K562 (cell line): ENCODE data around the gene EMC10.

Experiments
- CTCF ChIP-seq, 3 experiments: IDR thresholded peaks in 2 of 3; conservative IDR thresholded peaks in 1 of 3; 2 replicates each; pipeline ENCODE4 v1.5.1; 2011 to 2012; ENCODE audit warnings: low read length in 3 of 3, mild to moderate bottlenecking in 3 of 3, control low read depth in 2 of 3, improper control_type of control experiment in 1 of 3, inconsistent platforms in 1 of 3, low read depth in 1 of 3, mixed read lengths in 1 of 3, moderate library complexity in 1 of 3; ENCODE audit not compliant: insufficient read depth in 2 of 3
- FOXM1 ChIP-seq, 2 experiments: fragments of 450-650 bp in 1 of 2; sonication (generic) in 1 of 2; formaldehyde crosslinking in 1 of 2; IDR thresholded peaks; 2 replicates each; pipeline versions ENCODE4 v1.6.1 to v1.9.0; 2017 to 2022; ENCODE audit warnings: low read depth in 2 of 2, mild to moderate bottlenecking in 2 of 2, missing genetic modification reagents in 1 of 2, moderate library complexity in 1 of 2
- MAZ ChIP-seq, 2 experiments: fragments of 450-650 bp in 1 of 2; sonication (generic) in 1 of 2; formaldehyde crosslinking; IDR thresholded peaks in 1 of 2; conservative IDR thresholded peaks in 1 of 2; 2 replicates each; pipeline versions ENCODE4 v1.4.0 to v1.5.0; 2020; ENCODE audit warnings: mild to moderate bottlenecking in 1 of 2, missing genetic modification reagents in 1 of 2
- POLR2AphosphoS5 ChIP-seq: IDR thresholded peaks from 2 replicates; pipeline ENCODE4 v1.6.1; 2011; ENCODE audit warnings: mild to moderate bottlenecking, low read depth, low read length, moderate library complexity; ENCODE audit not compliant: control insufficient read depth, insufficient read depth
- RCOR1 ChIP-seq, 2 experiments: IDR thresholded peaks; 2 replicates each; pipeline ENCODE4 v1.6.1; 2012; ENCODE audit warnings: low read depth in 2 of 2, low read length in 2 of 2, borderline replicate concordance in 1 of 2, improper control_type of control experiment in 1 of 2
- SIN3B ChIP-seq: fragments of 450-650 bp; IDR thresholded peaks from 2 replicates; pipeline ENCODE4 v1.6.1; 2017; ENCODE audit warnings: low read depth, mild to moderate bottlenecking, moderate library complexity
- ZNF589 ChIP-seq: fragments of 200-800 bp; sonication (Bioruptor generic); IDR thresholded peaks from 2 replicates; pipeline ENCODE4 v1.6.1; 2016; ENCODE audit warnings: low read depth, missing genetic modification characterization, missing compliant biosample characterization
- ZNF76 ChIP-seq: fragments of 250-450 bp; sonication (Bioruptor Pico); IDR thresholded peaks from 2 replicates; pipeline ENCODE4 v1.4.0; 2020; ENCODE audit warnings: mild to moderate bottlenecking, moderate library complexity, borderline replicate concordance
- TF ChIP-seq, protein P1 (sequence below): sonication (generic); formaldehyde crosslinking; IDR thresholded peaks from 2 replicates; pipeline ENCODE4 v1.8.0; 2022; ENCODE audit warnings: missing genetic modification reagents, mild to moderate bottlenecking, borderline replicate concordance

GRCh38 chr19:50507376-50507775 lies 31.1 kb downstream of the EMC10 start:
- TF ChIP-seq ZNF76 (CRISPR knock-in tag) (no peak), SIN3B (no peak), ZNF589 (CRISPR knock-in tag) (no peak), FOXM1 (IDR thresholded peaks at IDR 0.05; ENCODE audit: low read depth) (no peak), FOXM1 (CRISPR knock-in tag; IDR thresholded peaks at IDR 0.05; ENCODE audit: low read depth) (no peak), RCOR1 (IDR thresholded peaks at IDR 0.05; ENCODE audit: borderline replicate concordance in 1 of 2, low read depth in 2 of 2, low read length in 2 of 2) (no peak), POLR2AphosphoS5 (no peak), MAZ (CRISPR knock-in tag; conservative IDR thresholded peaks at IDR 0.05 in 1 of 2, IDR thresholded peaks at IDR 0.05 in 1 of 2) (no peak), CTCF (IDR thresholded peaks at IDR 0.05 in 2 of 3, conservative IDR thresholded peaks at IDR 0.05 in 1 of 3; ENCODE audit: insufficient read depth in 2 of 3, low read depth in 1 of 3, low read length in 3 of 3) (no peak)
- TF ChIP-seq, protein P1, sequence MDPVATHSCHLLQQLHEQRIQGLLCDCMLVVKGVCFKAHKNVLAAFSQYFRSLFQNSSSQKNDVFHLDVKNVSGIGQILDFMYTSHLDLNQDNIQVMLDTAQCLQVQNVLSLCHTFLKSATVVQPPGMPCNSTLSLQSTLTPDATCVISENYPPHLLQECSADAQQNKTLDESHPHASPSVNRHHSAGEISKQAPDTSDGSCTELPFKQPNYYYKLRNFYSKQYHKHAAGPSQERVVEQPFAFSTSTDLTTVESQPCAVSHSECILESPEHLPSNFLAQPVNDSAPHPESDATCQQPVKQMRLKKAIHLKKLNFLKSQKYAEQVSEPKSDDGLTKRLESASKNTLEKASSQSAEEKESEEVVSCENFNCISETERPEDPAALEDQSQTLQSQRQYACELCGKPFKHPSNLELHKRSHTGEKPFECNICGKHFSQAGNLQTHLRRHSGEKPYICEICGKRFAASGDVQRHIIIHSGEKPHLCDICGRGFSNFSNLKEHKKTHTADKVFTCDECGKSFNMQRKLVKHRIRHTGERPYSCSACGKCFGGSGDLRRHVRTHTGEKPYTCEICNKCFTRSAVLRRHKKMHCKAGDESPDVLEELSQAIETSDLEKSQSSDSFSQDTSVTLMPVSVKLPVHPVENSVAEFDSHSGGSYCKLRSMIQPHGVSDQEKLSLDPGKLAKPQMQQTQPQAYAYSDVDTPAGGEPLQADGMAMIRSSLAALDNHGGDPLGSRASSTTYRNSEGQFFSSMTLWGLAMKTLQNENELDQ (CRISPR knock-in tag): no peak
